ENCODE results near the gene LAMB4.

LAMB4 gene

DNA sequence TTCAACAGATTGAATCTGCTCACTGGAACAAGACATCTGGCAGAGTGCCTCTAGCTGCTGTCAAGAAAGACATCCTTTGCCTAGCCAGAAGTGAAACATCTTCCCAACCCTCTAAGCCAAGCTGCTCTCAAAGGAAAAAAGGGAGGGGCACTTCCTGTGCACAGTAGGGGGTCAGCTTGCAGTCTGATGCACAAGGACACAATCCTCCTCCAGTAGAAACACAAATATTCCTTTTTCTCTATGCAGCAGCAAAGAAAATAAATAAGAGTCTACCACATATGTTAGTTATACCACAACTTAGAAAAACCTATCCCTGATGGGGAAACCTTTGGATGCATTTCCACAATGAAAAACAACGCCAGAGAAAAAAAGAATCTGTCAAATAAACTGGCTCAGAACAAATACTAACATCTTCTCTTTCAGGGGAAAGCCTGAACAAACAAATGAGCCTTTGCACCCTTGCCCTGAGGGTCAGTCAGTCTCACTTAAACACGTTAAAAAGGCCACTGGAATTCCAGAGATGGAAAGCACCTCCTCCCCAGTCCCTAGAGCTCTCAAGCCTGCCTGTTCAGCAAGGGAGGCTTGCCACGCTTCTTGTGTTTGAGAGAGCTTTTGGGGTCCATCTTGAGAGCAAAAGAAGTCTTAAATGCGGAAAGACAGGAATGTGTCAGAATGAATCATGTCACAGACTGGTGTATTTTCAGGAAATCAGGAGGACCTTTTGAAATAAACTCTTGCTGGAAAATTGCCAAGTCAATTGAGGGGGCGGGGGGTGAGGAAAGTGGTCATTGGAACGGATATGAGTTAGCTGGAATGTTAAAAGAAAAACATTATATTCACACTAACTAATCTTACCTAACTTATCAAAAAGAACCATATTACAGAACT lies 134.7 kb downstream of the LAMB4 start:
- DNase-seq (ENCODE audit: extremely low read depth, insufficient read length): no peak
- Histone ChIP-seq H3K27me3 (replicated peaks; ENCODE audit: control insufficient read depth, insufficient read depth, low read length) (no peaks in the 10 kb centered on the region; the same call in 1 of the 2 replicates), H3K4me3 (replicated peaks; ENCODE audit: low read depth, low read length) (no peak overlapping the region), H3K36me3 (ENCODE audit: control insufficient read depth, insufficient read depth, low read length) (no peaks in the 10 kb centered on the region)
- TF ChIP-seq, protein P1, sequence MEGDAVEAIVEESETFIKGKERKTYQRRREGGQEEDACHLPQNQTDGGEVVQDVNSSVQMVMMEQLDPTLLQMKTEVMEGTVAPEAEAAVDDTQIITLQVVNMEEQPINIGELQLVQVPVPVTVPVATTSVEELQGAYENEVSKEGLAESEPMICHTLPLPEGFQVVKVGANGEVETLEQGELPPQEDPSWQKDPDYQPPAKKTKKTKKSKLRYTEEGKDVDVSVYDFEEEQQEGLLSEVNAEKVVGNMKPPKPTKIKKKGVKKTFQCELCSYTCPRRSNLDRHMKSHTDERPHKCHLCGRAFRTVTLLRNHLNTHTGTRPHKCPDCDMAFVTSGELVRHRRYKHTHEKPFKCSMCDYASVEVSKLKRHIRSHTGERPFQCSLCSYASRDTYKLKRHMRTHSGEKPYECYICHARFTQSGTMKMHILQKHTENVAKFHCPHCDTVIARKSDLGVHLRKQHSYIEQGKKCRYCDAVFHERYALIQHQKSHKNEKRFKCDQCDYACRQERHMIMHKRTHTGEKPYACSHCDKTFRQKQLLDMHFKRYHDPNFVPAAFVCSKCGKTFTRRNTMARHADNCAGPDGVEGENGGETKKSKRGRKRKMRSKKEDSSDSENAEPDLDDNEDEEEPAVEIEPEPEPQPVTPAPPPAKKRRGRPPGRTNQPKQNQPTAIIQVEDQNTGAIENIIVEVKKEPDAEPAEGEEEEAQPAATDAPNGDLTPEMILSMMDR (IDR thresholded peaks at IDR 0.05; ENCODE audit: insufficient read depth, low read length, poor library complexity, severe bottlenecking): no peak

GRCh38 chr7:107994421-107995030 lies 135.6 kb downstream of the LAMB4 start:
- H3K27me3 ChIP-seq (replicated peaks; ENCODE audit: control insufficient read depth, insufficient read depth, low read length): no peaks in the 10 kb centered on the region; the same call in 1 of the 2 replicates
- no peak overlapping the region for H3K4me3 ChIP-seq (replicated peaks; ENCODE audit: low read depth, low read length)
- no peak for DNase-seq (ENCODE audit: extremely low read depth, insufficient read length)
- H3K36me3 ChIP-seq (ENCODE audit: control insufficient read depth, insufficient read depth, low read length): no peaks in the 10 kb centered on the region
- TF ChIP-seq, protein P1 (IDR thresholded peaks at IDR 0.05; ENCODE audit: insufficient read depth, low read length, poor library complexity, severe bottlenecking): no peak

DNA sequence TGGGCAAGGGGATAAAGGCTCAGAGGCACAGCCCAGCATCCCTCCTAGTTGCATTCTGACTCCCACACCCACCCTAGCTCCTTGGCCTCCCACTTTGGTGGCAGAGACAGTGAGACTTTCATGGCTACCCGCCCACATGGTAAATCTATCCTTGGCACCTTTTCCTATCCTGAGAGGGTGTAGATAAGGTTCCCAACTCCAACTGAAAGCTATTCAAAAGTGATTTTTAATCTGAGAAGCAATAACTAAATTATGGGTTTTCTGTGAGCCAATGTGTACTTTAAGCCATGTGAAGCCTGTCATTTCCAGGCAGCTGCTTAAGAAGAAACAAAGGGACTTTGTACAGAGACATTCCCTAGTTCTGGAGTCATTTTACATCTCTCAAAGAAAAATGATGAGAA lies 136.3 kb downstream of the LAMB4 start:
- no peaks in the 10 kb centered on the region for H3K36me3 ChIP-seq (ENCODE audit: control insufficient read depth, insufficient read depth, low read length)
- DNase-seq (ENCODE audit: extremely low read depth, insufficient read length): no peak
- TF ChIP-seq, protein P1 (IDR thresholded peaks at IDR 0.05; ENCODE audit: insufficient read depth, low read length, poor library complexity, severe bottlenecking): no peak
- H3K4me3 ChIP-seq (replicated peaks; ENCODE audit: low read depth, low read length): no peak overlapping the region
- H3K27me3 ChIP-seq (replicated peaks; ENCODE audit: control insufficient read depth, insufficient read depth, low read length): no peaks in the 10 kb centered on the region; the same call in 1 of the 2 replicates

GRCh38 chr7:107989618-107990373 lies 140.4 kb downstream of the LAMB4 start:
- no peaks in the 10 kb centered on the region for H3K36me3 ChIP-seq (ENCODE audit: control insufficient read depth, insufficient read depth, low read length)
- no peak for DNase-seq (ENCODE audit: extremely low read depth, insufficient read length)
- TF ChIP-seq, protein P1 (IDR thresholded peaks at IDR 0.05; ENCODE audit: insufficient read depth, low read length, poor library complexity, severe bottlenecking): no peak
- no peaks in the 10 kb centered on the region; the same call in none of the 2 replicates for H3K27me3 ChIP-seq (replicated peaks; ENCODE audit: control insufficient read depth, insufficient read depth, low read length)
- H3K4me3 ChIP-seq (replicated peaks; ENCODE audit: low read depth, low read length): no peak overlapping the region

DNA sequence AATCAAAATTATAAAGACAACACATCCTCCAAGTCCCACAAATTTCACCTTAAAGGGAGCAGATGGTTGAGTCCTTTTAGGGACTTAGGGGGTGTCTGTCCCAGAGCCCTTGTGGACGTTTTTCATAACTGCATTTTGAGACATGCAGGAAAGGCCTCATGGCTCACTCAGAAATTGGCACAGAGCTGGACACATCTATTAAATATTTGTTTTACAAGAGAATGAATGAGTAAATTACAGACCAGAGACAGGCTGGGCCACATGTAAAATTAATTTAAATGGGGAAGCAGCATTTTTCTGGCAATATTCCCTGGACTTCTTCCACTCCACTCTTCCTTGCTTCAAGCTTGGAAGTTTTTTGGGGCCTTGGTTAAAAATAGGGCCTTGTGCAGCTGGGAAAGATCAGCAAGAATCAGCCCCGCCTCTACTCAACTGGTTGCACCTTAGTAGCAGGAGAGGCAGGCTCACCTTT lies 147.2 kb downstream of the LAMB4 start:
- Histone ChIP-seq H3K36me3 (ENCODE audit: control insufficient read depth, insufficient read depth, low read length) (no peaks in the 10 kb centered on the region), H3K4me3 (replicated peaks; ENCODE audit: low read depth, low read length) (no peak overlapping the region), H3K27me3 (replicated peaks; ENCODE audit: control insufficient read depth, insufficient read depth, low read length) (no peaks in the 10 kb centered on the region; the same call in 1 of the 2 replicates)
- DNase-seq (ENCODE audit: extremely low read depth, insufficient read length): no peak
- TF ChIP-seq, protein P1 (IDR thresholded peaks at IDR 0.05; ENCODE audit: insufficient read depth, low read length, poor library complexity, severe bottlenecking): no peak

Data from GM06990 (cell line).